MM.1S (cell line): Measurements from ENCODE around the gene TP73.

Source experiments
- DNase-seq: peaks from one replicate; pipeline ENCODE4 v3.0.0-alpha.2; 2015
- H2AFZ ChIP-seq: fragments of 300-600 bp; sonication (generic); 2 replicates; pipeline ENCODE4 v1.6.0; 2016; ENCODE audit warnings: antibody characterized with exemption, low read length
- H3F3A ChIP-seq: fragments of 300-600 bp; sonication (generic); 2 replicates; pipeline ENCODE4 v1.6.1; 2016; ENCODE audit warnings: mild to moderate bottlenecking, antibody characterized with exemption, low read length, moderate library complexity, mixed read lengths; ENCODE audit not compliant: insufficient read depth
- H3K27ac ChIP-seq: fragments of 300-600 bp; sonication (generic); 2 replicates; pipeline ENCODE4 v1.5.1; 2016; ENCODE audit warnings: mild to moderate bottlenecking, low read length
- H3K27me3 ChIP-seq: fragments of 300-600 bp; sonication (generic); replicated peaks from 2 replicates; pipeline ENCODE4 v1.6.0; 2016; ENCODE audit warnings: low read length; ENCODE audit not compliant: insufficient read depth
- H3K36me3 ChIP-seq: fragments of 300-600 bp; sonication (generic); replicated peaks from 2 replicates; pipeline ENCODE4 v1.6.1; 2016; ENCODE audit warnings: mild to moderate bottlenecking, low read length, mixed read lengths; ENCODE audit not compliant: insufficient read depth
- H3K4me1 ChIP-seq: fragments of 300-600 bp; sonication (generic); 2 replicates; pipeline ENCODE4 v1.6.1; 2016; ENCODE audit warnings: low read length, mixed read lengths
- H3K4me2 ChIP-seq: fragments of 300-600 bp; sonication (generic); 2 replicates; pipeline ENCODE4 v1.6.0; 2016; ENCODE audit warnings: low read depth, low read length
- H3K4me3 ChIP-seq: fragments of 300-600 bp; sonication (generic); 2 replicates; pipeline ENCODE4 v1.5.1; 2016; ENCODE audit warnings: low read length, mixed read lengths
- H3K79me2 ChIP-seq: fragments of 300-600 bp; sonication (generic); 2 replicates; pipeline ENCODE4 v1.6.1; 2016; ENCODE audit warnings: mixed run types, low read length, mixed read lengths
- H3K9ac ChIP-seq: fragments of 300-600 bp; sonication (generic); 2 replicates; pipeline ENCODE4 v1.6.1; 2016; ENCODE audit warnings: low read length, mixed read lengths
- H3K9me2 ChIP-seq: fragments of 300-600 bp; sonication (generic); replicated peaks from 2 replicates; pipeline ENCODE4 v1.6.1; 2016; ENCODE audit warnings: mild to moderate bottlenecking, low read length, mixed read lengths; ENCODE audit not compliant: insufficient read depth
- H3K9me3 ChIP-seq: fragments of 300-600 bp; sonication (generic); replicated peaks from 2 replicates; pipeline ENCODE4 v1.6.1; 2016; ENCODE audit warnings: mild to moderate bottlenecking, low read length, mixed read lengths; ENCODE audit not compliant: insufficient read depth
- H4K20me1 ChIP-seq: fragments of 300-600 bp; sonication (generic); 2 replicates; pipeline ENCODE4 v1.6.1; 2016; ENCODE audit warnings: mild to moderate bottlenecking, low read length, moderate library complexity, mixed read lengths; ENCODE audit not compliant: insufficient read depth
- EZH2 ChIP-seq: fragments of 300-600 bp; sonication (generic); optimal IDR thresholded peaks from 2 replicates; pipeline ENCODE3; 2017; ENCODE audit warnings: low read depth, mild to moderate bottlenecking, antibody characterized with exemption, low read length, mixed read lengths
- EZH2phosphoT487 ChIP-seq: fragments of 300-600 bp; sonication (generic); IDR thresholded peaks from 2 replicates; pipeline ENCODE4 v1.6.1; 2018; ENCODE audit warnings: antibody characterized with exemption, low read length
- TF ChIP-seq, protein P1 (sequence below): fragments of 300-600 bp; sonication (generic); IDR thresholded peaks from 2 replicates; pipeline ENCODE4 v1.5.1; 2016; ENCODE audit warnings: antibody characterized with exemption, low read length, mixed read lengths

TP73 gene

DNA sequence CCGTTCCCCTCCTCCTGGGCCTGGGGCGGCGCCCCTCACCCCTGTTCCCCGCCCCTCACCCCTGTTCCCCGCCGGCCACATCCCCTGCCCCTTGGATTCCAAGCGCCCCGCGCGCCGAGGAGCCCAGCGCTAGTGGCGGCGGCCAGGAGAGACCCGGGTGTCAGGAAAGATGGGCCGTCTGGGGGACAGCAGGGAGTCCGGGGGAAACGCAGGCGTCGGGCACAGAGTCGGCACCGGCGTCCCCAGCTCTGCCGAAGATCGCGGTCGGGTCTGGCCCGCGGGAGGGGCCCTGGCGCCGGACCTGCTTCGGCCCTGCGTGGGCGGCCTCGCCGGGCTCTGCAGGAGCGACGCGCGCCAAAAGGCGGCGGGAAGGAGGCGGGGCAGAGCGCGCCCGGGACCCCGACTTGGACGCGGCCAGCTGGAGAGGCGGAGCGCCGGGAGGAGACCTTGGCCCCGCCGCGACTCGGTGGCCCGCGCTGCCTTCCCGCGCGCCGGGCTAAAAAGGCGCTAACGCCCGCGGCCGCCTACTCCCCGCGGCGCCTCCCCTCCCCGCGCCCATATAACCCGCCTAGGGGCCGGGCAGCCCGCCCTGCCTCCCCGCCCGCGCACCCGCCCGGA, at the start of gene TP73:
Gene TP73, plus strand, starts transcription at position 587 of the 618 bp plus-strand sequence. CDS start 29,850 bp downstream, outside the sequence.
- Histone ChIP-seq H3K36me3 (no peaks in the 10 kb centered on the region), H2AFZ (peak within 1 kb of the TSS; percentile 63), H3F3A (no peaks in the 10 kb centered on the region), H3K4me1 (peaks cover 15% of the 10 kb centered on the region), H4K20me1 (no peaks in the 10 kb centered on the region; the same call in 1 of the 2 replicates), H3K79me2 (peaks cover 53% of the 10 kb centered on the region), H3K27ac (no peak within 1 kb of the TSS), H3K9ac (peak within 1 kb of the TSS; percentile 58), H3K9me2 (no peaks in the 10 kb centered on the region), H3K9me3 (no peaks in the 10 kb centered on the region), H3K4me2 (peak within 1 kb of the TSS; percentile 61), H3K4me3 (peak within 1 kb of the TSS; percentile 57), H3K27me3 (no peaks in the 10 kb centered on the region)
- DNase-seq: peak; percentile 53
- TF ChIP-seq, protein P1, sequence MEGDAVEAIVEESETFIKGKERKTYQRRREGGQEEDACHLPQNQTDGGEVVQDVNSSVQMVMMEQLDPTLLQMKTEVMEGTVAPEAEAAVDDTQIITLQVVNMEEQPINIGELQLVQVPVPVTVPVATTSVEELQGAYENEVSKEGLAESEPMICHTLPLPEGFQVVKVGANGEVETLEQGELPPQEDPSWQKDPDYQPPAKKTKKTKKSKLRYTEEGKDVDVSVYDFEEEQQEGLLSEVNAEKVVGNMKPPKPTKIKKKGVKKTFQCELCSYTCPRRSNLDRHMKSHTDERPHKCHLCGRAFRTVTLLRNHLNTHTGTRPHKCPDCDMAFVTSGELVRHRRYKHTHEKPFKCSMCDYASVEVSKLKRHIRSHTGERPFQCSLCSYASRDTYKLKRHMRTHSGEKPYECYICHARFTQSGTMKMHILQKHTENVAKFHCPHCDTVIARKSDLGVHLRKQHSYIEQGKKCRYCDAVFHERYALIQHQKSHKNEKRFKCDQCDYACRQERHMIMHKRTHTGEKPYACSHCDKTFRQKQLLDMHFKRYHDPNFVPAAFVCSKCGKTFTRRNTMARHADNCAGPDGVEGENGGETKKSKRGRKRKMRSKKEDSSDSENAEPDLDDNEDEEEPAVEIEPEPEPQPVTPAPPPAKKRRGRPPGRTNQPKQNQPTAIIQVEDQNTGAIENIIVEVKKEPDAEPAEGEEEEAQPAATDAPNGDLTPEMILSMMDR: no peak
- TF ChIP-seq EZH2phosphoT487 (no peak), EZH2 (no peak)

DNA sequence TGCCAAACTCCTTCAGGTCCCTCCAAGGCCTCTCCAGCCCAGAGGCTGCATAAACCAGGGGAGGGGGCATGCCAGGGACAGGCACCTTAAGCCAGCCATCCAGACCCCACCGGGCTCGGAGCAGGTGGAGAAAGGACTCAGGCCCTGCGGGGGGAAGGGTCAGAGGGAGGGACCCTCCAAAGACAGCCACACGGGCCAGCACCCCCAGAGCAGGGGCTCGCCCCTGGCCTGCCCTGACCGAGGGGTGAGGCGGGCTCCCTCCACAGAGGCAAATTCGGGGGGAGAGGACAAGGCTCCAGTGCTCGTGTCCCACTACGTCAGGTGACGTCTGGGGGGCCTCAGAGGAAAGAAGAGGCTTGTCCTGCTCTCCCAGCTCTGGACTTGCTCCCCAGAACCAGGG, 49.2 kb upstream of the TP73 start:
- H3K36me3 ChIP-seq: no peaks in the 10 kb centered on the region
- no peaks in the 10 kb centered on the region for H3K79me2 ChIP-seq
- TF ChIP-seq, protein P1: no peak
- TF ChIP-seq EZH2phosphoT487: no peak
- TF ChIP-seq EZH2: no peak
- H3K9me2 ChIP-seq: no peaks in the 10 kb centered on the region
- peaks cover 100% of the 10 kb centered on the region for H3K27me3 ChIP-seq
- no peak overlapping the region for H3K4me3 ChIP-seq
- no peaks in the 10 kb centered on the region for H3F3A ChIP-seq
- no peak overlapping the region for H3K9ac ChIP-seq
- no peaks in the 10 kb centered on the region for H3K9me3 ChIP-seq
- no peak for DNase-seq
- 0 out of 2 replicates have a peak, but pooled peaks cover 2% of the 10 kb centered on the region for H3K4me1 ChIP-seq
- H3K27ac ChIP-seq: no peak overlapping the region
- no peaks in the 10 kb centered on the region for H4K20me1 ChIP-seq
- no peak overlapping the region for H3K4me2 ChIP-seq
- no peak overlapping the region for H2AFZ ChIP-seq

DNA sequence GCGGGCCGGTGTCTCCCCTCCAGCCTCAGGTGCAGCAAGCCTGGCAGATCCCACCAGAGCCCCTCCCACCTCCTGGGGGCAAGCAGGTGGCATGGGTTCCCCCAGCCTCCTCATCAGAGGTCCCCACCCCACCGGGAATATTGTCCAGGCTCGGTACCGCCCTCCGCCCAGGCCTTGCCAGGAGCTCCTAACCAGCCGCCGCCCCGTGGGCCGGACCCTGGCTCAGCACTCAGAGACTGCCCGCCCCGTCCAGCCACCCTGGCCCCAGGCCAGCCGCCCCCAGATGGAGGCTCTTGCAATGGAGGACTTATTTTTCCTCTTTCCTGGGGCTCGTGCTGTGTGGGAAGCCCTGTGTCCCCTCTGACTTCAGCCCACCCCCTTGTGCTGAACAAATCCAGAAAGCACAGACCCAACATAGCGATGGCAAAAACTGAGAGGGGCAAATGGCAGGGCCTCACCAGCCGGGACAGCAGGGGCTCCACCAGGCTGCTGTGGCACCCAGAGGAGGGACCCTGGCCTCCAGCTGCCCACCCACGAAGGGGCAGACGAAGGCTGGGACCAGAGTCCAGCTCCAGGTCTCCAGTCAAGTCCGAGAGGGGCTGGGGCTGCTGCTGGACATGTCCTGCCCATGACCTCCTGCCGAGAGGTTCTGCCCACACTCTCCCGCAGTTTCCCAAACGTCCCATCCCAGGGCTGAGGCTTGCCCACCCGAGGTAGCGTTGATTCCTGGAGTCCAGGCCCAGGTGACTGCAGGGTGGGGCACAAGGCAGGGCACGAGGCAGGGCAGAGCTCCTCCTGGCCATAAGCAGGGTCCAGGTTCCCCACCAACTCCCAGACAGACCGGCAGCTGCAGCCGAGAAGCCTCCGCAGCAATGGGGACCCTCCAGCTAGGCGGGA, 48.5 kb upstream of the TP73 start:
- Histone ChIP-seq H3K4me3 (no peak overlapping the region), H3K9ac (no peak overlapping the region), H3K27ac (no peak overlapping the region), H3K9me3 (no peaks in the 10 kb centered on the region), H2AFZ (no peak overlapping the region), H4K20me1 (no peaks in the 10 kb centered on the region), H3K36me3 (no peaks in the 10 kb centered on the region), H3K4me2 (no peak overlapping the region), H3K27me3 (peaks cover 100% of the 10 kb centered on the region), H3F3A (no peaks in the 10 kb centered on the region), H3K79me2 (no peaks in the 10 kb centered on the region), H3K4me1 (no peaks in the 10 kb centered on the region), H3K9me2 (no peaks in the 10 kb centered on the region)
- TF ChIP-seq EZH2phosphoT487 (no peak), EZH2 (no peak)
- TF ChIP-seq, protein P1: no peak
- no peak for DNase-seq
